IMR-90 (cell line): Measurements from ENCODE around the gene SLC12A8.

ENCODE experiments used
- BHLHE40 ChIP-seq: fragments of 150-350 bp; IDR thresholded peaks from 2 replicates; pipeline ENCODE4 v1.6.1; 2016; ENCODE audit warnings: mild to moderate bottlenecking, low read depth, low read length
- CEBPB ChIP-seq: IDR thresholded peaks from 2 replicates; pipeline ENCODE4 v1.6.1; 2012; ENCODE audit warnings: low read depth, low read length, improper control_type of control experiment
- CHD1 ChIP-seq: IDR thresholded peaks from 2 replicates; pipeline ENCODE4 v1.6.1; 2012; ENCODE audit warnings: low read depth, low read length, improper control_type of control experiment
- MAFK ChIP-seq: IDR thresholded peaks from 2 replicates; pipeline ENCODE4 v1.6.1; 2012; ENCODE audit warnings: low read depth, low read length, improper control_type of control experiment
- MAZ ChIP-seq: IDR thresholded peaks from 2 replicates; pipeline ENCODE4 v1.6.1; 2012; ENCODE audit warnings: low read depth, mild to moderate bottlenecking, low read length, improper control_type of control experiment, moderate library complexity, borderline replicate concordance
- MXI1 ChIP-seq: IDR thresholded peaks from 2 replicates; pipeline ENCODE4 v1.6.1; 2012; ENCODE audit warnings: low read depth, mild to moderate bottlenecking, low read length, moderate library complexity, borderline replicate concordance
- POLR2A ChIP-seq: IDR thresholded peaks from 2 replicates; pipeline ENCODE4 v1.6.1; 2012; ENCODE audit warnings: mild to moderate bottlenecking, low read depth, low read length
- RAD21 ChIP-seq: IDR thresholded peaks from 2 replicates; pipeline ENCODE4 v1.6.1; 2012; ENCODE audit warnings: low read length, improper control_type of control experiment
- RCOR1 ChIP-seq: IDR thresholded peaks from 2 replicates; pipeline ENCODE4 v1.6.1; 2012; ENCODE audit warnings: mild to moderate bottlenecking, low read length, improper control_type of control experiment; ENCODE audit not compliant: insufficient replicate concordance
- RFX5 ChIP-seq: IDR thresholded peaks from 2 replicates; pipeline ENCODE4 v1.8.0; 2012; ENCODE audit warnings: low read depth, mild to moderate bottlenecking, low read length, moderate library complexity
- SMC3 ChIP-seq: fragments of 150-350 bp; IDR thresholded peaks from 2 replicates; pipeline ENCODE4 v1.6.1; 2016; ENCODE audit warnings: low read depth, mild to moderate bottlenecking, antibody characterized with exemption, low read length, moderate library complexity
- TF ChIP-seq, protein P1 (sequence below): conservative IDR thresholded peaks from 2 replicates; pipeline ENCODE4 v1.5.1; 2012; ENCODE audit warnings: mild to moderate bottlenecking, low read depth, low read length, improper control_type of control experiment
- TF ChIP-seq, protein P2 (sequence below): fragments of 150-350 bp; IDR thresholded peaks from 2 replicates; pipeline ENCODE4 v1.6.1; 2017; ENCODE audit warnings: mild to moderate bottlenecking, antibody characterized with exemption, low read length, low read depth
- TF ChIP-seq, protein P3 (sequence below): fragments of 150-350 bp; IDR thresholded peaks from 2 replicates; pipeline ENCODE4 v1.6.1; 2016; ENCODE audit warnings: low read depth, mild to moderate bottlenecking, low read length, moderate library complexity, borderline replicate concordance

DNA sequence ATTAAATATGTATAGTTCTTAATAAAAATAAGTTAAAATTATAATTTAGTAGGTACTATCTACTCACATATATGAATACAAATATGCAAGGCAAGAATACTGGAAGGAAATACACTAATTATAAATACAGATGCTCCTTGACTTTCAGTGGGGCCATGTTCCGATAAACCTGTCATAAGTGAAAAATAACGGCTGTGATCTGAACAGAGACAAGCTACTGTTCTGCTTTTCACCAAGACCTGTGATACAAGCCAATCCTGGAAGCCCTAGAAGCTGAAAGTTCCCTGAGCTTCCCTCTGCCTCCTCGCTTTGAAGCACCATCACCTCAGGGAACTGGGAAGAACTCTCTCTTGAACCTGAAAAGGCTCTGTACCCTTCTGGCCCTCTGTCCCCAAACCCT is 55.4 kb downstream of the SLC12A8 start:
- TF ChIP-seq, protein P1, sequence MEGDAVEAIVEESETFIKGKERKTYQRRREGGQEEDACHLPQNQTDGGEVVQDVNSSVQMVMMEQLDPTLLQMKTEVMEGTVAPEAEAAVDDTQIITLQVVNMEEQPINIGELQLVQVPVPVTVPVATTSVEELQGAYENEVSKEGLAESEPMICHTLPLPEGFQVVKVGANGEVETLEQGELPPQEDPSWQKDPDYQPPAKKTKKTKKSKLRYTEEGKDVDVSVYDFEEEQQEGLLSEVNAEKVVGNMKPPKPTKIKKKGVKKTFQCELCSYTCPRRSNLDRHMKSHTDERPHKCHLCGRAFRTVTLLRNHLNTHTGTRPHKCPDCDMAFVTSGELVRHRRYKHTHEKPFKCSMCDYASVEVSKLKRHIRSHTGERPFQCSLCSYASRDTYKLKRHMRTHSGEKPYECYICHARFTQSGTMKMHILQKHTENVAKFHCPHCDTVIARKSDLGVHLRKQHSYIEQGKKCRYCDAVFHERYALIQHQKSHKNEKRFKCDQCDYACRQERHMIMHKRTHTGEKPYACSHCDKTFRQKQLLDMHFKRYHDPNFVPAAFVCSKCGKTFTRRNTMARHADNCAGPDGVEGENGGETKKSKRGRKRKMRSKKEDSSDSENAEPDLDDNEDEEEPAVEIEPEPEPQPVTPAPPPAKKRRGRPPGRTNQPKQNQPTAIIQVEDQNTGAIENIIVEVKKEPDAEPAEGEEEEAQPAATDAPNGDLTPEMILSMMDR: no peak
- TF ChIP-seq CEBPB (no peak), SMC3 (no peak), BHLHE40 (no peak), MAZ (no peak), POLR2A (no peak), RCOR1 (no peak), RAD21 (no peak), RFX5 (no peak), CHD1 (no peak), MAFK (no peak), MXI1 (no peak)
- TF ChIP-seq, protein P2, sequence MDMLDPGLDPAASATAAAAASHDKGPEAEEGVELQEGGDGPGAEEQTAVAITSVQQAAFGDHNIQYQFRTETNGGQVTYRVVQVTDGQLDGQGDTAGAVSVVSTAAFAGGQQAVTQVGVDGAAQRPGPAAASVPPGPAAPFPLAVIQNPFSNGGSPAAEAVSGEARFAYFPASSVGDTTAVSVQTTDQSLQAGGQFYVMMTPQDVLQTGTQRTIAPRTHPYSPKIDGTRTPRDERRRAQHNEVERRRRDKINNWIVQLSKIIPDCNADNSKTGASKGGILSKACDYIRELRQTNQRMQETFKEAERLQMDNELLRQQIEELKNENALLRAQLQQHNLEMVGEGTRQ: no peak
- TF ChIP-seq, protein P3, sequence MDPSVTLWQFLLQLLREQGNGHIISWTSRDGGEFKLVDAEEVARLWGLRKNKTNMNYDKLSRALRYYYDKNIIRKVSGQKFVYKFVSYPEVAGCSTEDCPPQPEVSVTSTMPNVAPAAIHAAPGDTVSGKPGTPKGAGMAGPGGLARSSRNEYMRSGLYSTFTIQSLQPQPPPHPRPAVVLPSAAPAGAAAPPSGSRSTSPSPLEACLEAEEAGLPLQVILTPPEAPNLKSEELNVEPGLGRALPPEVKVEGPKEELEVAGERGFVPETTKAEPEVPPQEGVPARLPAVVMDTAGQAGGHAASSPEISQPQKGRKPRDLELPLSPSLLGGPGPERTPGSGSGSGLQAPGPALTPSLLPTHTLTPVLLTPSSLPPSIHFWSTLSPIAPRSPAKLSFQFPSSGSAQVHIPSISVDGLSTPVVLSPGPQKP: no peak
